Measurements from ENCODE around the gene EXOC2.

EXOC2 gene

DNA sequence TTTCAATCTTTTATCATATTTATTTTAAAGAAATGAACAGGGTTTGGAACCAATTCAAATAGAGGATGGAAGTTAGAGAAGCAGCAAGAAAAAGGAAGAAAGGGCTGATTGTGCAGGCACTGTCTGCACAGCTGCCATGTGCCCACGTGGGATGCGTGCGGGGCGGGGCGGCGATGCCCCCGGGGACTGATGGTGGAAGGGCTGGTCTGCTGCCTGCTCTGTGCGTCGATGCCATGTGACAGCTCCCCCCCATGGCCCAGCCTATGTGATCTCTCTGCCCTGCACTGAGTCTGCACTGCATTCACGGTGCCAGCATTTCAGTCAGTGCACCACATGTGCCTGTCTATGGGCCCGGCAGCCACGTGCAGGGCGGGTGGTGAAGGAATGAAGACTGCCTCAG is 205.0 kb downstream of the EXOC2 start:
- TF ChIP-seq, protein P1, sequence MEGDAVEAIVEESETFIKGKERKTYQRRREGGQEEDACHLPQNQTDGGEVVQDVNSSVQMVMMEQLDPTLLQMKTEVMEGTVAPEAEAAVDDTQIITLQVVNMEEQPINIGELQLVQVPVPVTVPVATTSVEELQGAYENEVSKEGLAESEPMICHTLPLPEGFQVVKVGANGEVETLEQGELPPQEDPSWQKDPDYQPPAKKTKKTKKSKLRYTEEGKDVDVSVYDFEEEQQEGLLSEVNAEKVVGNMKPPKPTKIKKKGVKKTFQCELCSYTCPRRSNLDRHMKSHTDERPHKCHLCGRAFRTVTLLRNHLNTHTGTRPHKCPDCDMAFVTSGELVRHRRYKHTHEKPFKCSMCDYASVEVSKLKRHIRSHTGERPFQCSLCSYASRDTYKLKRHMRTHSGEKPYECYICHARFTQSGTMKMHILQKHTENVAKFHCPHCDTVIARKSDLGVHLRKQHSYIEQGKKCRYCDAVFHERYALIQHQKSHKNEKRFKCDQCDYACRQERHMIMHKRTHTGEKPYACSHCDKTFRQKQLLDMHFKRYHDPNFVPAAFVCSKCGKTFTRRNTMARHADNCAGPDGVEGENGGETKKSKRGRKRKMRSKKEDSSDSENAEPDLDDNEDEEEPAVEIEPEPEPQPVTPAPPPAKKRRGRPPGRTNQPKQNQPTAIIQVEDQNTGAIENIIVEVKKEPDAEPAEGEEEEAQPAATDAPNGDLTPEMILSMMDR (IDR thresholded peaks at IDR 0.05; ENCODE audit: borderline replicate concordance, control extremely low read depth, extremely low read depth, insufficient read depth, missing control alignments): no peak
- DNase-seq (ENCODE audit: low spot score): no peak
- in situ Hi-C loops (cut with MboI; ENCODE audit: low sequenced_read_pairs, unreplicated experiment): no loop called here

DNA sequence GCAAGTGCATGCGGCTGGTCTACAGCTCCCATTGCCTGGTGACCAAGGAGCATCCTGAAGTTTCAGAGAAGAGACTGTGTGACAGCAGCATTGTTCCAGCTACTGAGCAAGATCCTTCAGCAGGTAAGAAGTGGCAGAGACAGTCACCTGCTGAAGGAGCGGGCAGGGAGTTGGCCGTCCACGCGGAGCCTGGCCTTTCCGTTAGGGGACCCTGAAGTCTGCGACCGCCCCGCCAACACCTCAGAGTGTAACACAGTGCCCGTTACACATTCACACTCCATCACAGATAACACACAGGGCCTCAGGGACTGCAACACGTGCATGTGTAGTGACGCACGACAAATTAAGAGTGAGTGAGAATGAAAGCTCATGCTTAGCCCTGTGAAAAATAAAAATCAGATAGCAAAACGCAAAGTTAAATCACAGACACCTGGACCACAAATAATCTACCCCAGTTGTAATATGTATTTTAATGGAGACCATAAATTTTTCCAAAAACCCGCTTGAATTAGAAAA is 207.2 kb downstream of the EXOC2 start:
- in situ Hi-C loops (cut with MboI; ENCODE audit: low sequenced_read_pairs, unreplicated experiment): no loop called here
- no peak for DNase-seq (ENCODE audit: low spot score)
- TF ChIP-seq, protein P1 (IDR thresholded peaks at IDR 0.05; ENCODE audit: borderline replicate concordance, control extremely low read depth, extremely low read depth, insufficient read depth, missing control alignments): no peak

GRCh38 chr6:484746-485145 is 208.2 kb downstream of the EXOC2 start:
- in situ Hi-C loops (cut with MboI; ENCODE audit: low sequenced_read_pairs, unreplicated experiment): no loop called here
- TF ChIP-seq, protein P1 (IDR thresholded peaks at IDR 0.05; ENCODE audit: borderline replicate concordance, control extremely low read depth, extremely low read depth, insufficient read depth, missing control alignments): no peak
- DNase-seq (ENCODE audit: low spot score): no peak

- no peak for DNase-seq (ENCODE audit: low spot score)
- in situ Hi-C loops (cut with MboI; ENCODE audit: low sequenced_read_pairs, unreplicated experiment): no loop called here
- TF ChIP-seq, protein P1 (IDR thresholded peaks at IDR 0.05; ENCODE audit: borderline replicate concordance, control extremely low read depth, extremely low read depth, insufficient read depth, missing control alignments): no peak
These were observed 208.7 kb downstream of the EXOC2 start for GRCh38 chr6:484086-484745.

DNA sequence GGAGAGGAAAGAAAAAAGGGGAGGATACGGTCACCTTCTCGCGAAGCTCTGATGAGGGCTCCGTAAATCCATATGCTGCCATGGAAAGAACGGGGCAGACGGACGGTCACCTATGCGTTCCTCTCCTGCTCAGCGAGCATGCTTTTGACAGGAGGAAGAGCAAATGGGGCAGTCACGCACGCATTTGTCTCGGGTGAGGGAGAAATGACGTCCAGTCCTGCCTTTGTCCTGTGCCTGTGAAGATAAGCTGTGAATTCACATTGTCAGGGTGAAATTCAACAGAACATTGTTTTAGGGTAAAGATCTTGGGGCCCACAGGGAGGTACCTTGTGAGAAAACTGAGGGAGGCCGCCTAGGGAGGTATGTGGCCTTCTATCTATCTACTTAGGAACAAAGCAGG is 217.6 kb downstream of the EXOC2 start:
- TF ChIP-seq, protein P1 (IDR thresholded peaks at IDR 0.05; ENCODE audit: borderline replicate concordance, control extremely low read depth, extremely low read depth, insufficient read depth, missing control alignments): no peak
- in situ Hi-C loops (cut with MboI; ENCODE audit: low sequenced_read_pairs, unreplicated experiment): loop anchor here (10.0 kb wide), 1 partner anchor 61 kb away; no protein-coding TSS in a partner anchor
- no peak for DNase-seq (ENCODE audit: low spot score)

DNA sequence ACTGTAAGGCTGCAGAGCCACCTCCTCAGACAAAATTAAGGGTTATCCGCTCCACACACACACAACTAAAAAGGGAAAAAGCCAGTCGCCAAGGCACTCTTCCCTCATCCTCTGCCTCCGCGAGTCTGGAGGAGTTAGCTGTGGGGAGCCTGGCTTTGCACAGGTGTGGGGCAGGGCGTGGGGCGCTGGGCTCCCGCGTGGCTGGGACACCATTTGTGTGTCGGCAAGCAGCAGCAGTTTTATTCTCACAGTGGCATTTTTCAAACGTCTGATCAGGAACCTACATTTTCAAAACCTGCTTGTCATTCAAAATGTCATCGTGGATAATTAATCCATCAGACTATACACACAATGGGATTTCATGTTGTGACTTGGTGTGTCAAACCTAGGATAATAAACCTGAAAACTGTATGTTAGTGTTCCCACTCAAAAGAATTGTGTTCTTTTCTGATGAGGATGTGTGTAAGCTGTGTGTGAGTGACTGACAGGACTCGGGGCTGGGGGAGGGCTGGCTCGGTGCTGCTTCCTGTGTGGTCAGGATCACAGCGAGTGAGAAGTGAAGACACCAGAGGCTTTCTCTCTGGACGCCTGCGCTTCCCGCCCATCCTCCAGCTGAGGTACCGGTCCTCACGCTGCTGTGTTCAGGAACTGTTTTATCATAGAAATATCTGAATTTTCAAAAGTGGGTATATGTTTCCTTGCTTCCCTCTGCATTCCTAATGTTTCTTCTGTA is 218.3 kb downstream of the EXOC2 start:
- in situ Hi-C loops (cut with MboI; ENCODE audit: low sequenced_read_pairs, unreplicated experiment): loop anchor here (10.0 kb wide), 1 partner anchor 60 kb away; no protein-coding TSS in a partner anchor
- TF ChIP-seq, protein P1 (IDR thresholded peaks at IDR 0.05; ENCODE audit: borderline replicate concordance, control extremely low read depth, extremely low read depth, insufficient read depth, missing control alignments): no peak
- peak; percentile 88 for DNase-seq (ENCODE audit: low spot score)

All from GM13976 (cell line).